Measurements from ENCODE around the gene ELOA. TPM values are rescaled to one million over a fixed set of nuclear protein-coding genes. Genes with fewer than 3 reads are reported as not detected.
"Not testable (repeated sequence)": the region's sequence is repeated elsewhere in the genome, so short reads cannot be mapped to it uniquely, and the experiment has no call there.

ELOA gene
- total and polyA plus RNA-seq, 12 donors = 11.2 to 39.0 (median 33.3) TPM

GRCh38 chr1:23776217-23776616 lies 32.9 kb downstream of the ELOA start:
- Histone ChIP-seq H3K36me3 (peaks cover 0 to 26% (median 0%) of the 10 kb centered on the region in 9 donors), H3K9me3 (no peaks in the 10 kb centered on the region), H3K4me3 (no peak overlapping the region), H3K27ac (no peak overlapping the region), H3K27me3 (no peaks in the 10 kb centered on the region), H3K4me1 (peaks cover 9 to 59% (median 29%) of the 10 kb centered on the region in 9 donors)
- intact Hi-C loops (cut with DNase I) = loop anchor here in 5 of 10 donors (2.0 to 10.0 kb wide), 4 partner anchors 89 to 249 kb away; partner anchors contain the start of gene FUCA1 (in 4 of the 5)
- no peak for DNase-seq
- ATAC-seq = no peak
- WGBS, 2 donors = 86 to 88% methylated on average over 2 of the region's 2 CpGs
- no peak for TF ChIP-seq CTCF (IDR thresholded peaks at IDR 0.05)

- no peak for TF ChIP-seq CTCF (IDR thresholded peaks at IDR 0.05)
- no peaks in the 10 kb centered on the region for H3K27me3 ChIP-seq
- H3K9me3 ChIP-seq = no peaks in the 10 kb centered on the region
- peak; percentile 86 to 94 (median 92) for ATAC-seq
- peak within 1 kb of the TSS; percentile 74 to 100 (median 91) for H3K4me3 ChIP-seq
- DNase-seq = peak; percentile 78 to 81
- WGBS, 2 donors = 0% methylated on average over 66 to 86 of the region's 91 CpGs
- intact Hi-C loops (cut with DNase I) = loop anchor here in 5 of 10 donors (2.0 to 10.0 kb wide), 4 partner anchors 87 to 247 kb away; partner anchors contain the start of gene FUCA1 (in 4 of the 5)
- peaks cover 0 to 37% (median 8%) of the 10 kb centered on the region in 9 donors for H3K36me3 ChIP-seq
- H3K27ac ChIP-seq = peak within 1 kb of the TSS; percentile 44 to 94 (median 90)
- peaks cover 9 to 45% (median 29%) of the 10 kb centered on the region in 9 donors for H3K4me1 ChIP-seq
These were observed 34.9 kb downstream of the ELOA start, which contains the start of gene PITHD1 for GRCh38 chr1:23777979-23778814. PITHD1 (plus strand) TSS chr1:23778418; CDS start chr1:23778516, 98 bp downstream.

- H3K36me3 ChIP-seq = peaks cover 0 to 54% (median 8%) of the 10 kb centered on the region in 9 donors
- DNase-seq (no peak), ATAC-seq (no peak)
- no peaks in the 10 kb centered on the region for H3K9me3 ChIP-seq
- peak overlapping the region in 3 of 10 donors; percentile 81 to 98 (median 85) for H3K4me3 ChIP-seq
- TF ChIP-seq CTCF (IDR thresholded peaks at IDR 0.05) = no peak
- 80 to 83% methylated on average over 3 of the region's 3 CpGs for WGBS, 2 donors
- H3K27me3 ChIP-seq = no peaks in the 10 kb centered on the region
- H3K4me1 ChIP-seq = peaks cover 9 to 41% (median 22%) of the 10 kb centered on the region in 9 donors
- intact Hi-C loops (cut with DNase I) = loop anchor here in 4 of 10 donors (5.0 to 10.0 kb wide), 3 partner anchors 85 to 245 kb away; partner anchors contain the start of gene FUCA1 (in 4 of the 4)
- peak overlapping the region in 1 of 10 donors; percentile 42 for H3K27ac ChIP-seq
These were observed 36.6 kb downstream of the ELOA start for GRCh38 chr1:23779826-23780371.

GRCh38 chr1:23783141-23783540 lies 39.9 kb downstream of the ELOA start:
- DNase-seq; H3K4me3 ChIP-seq; ATAC-seq; intact Hi-C loops (cut with DNase I); H3K27ac ChIP-seq; H3K9me3 ChIP-seq; H3K27me3 ChIP-seq: not testable (repeated sequence)
- WGBS, 2 donors = 92 to 96% methylated on average over 11 of the region's 11 CpGs
- peaks cover 0 to 87% (median 29%) of the 10 kb centered on the region in 9 donors for H3K36me3 ChIP-seq
- peaks cover 9 to 26% (median 15%) of the 10 kb centered on the region in 9 donors for H3K4me1 ChIP-seq

Data from heart right ventricle (tissue), 16 donors.